A549 (cell line): ENCODE results near the gene LRRC4C. TPM values are rescaled to one million over a fixed set of nuclear protein-coding genes. Genes with fewer than 3 reads are reported as not detected.

Experiments
- ATAC-seq, 2 experiments: fragments of 200-7000 bp in 1 of 2; fragments of >200 bp in 1 of 2; cut with Nextera tagmentation in 1 of 2; cut with Tn5 transposase in 1 of 2; 3 replicates each; pipeline versions ENCODE4 v1.8.0 to v1.9.1; 2018 to 2020; ENCODE audit warnings: mild to moderate bottlenecking in 1 of 2, moderate library complexity in 1 of 2
- CTCF ChIA-PET: fragments of 300-600 bp; sonication (Branson Sonifier 250); formaldehyde crosslinking; extraction: SDS; loops from one replicate; lab custom pipeline; 2021; ENCODE audit warnings: antibody characterized with exemption, inconsistent platforms; lab: Yijun Ruan, JAX
- POLR2A ChIA-PET: fragments of 350-600 bp; formaldehyde crosslinking; extraction: SDS; loops from one replicate; lab custom pipeline; 2021; ENCODE audit warnings: antibody characterized with exemption, inconsistent platforms; lab: Yijun Ruan, JAX
- DNase-seq, 2 experiments: peaks; one replicate each; pipeline versions ENCODE4 v3.0.0 to v3.0.0-alpha.2; 2011 to 2016; ENCODE audit warnings: low read depth in 1 of 2, low spot score in 1 of 2
- FAIRE-seq: peaks from 2 replicates; lab custom pipeline; 2011; peaks lifted over from hg19 to GRCh38; lab: Jason Lieb, UNC
- H3K27ac ChIP-seq, 2 experiments: fragments of >200 bp; sonication (Bioruptor Twin); formaldehyde crosslinking; 3 replicates each; pipeline ENCODE4 v1.5.1; 2016 to 2017
- H3K4me1 ChIP-seq: fragments of >200 bp; sonication (Bioruptor Twin); formaldehyde crosslinking; 3 replicates; pipeline ENCODE4 v1.6.1; 2016
- H3K4me2 ChIP-seq: fragments of >200 bp; sonication (Bioruptor Twin); formaldehyde crosslinking; 3 replicates; pipeline ENCODE4 v1.6.1; 2016
- H3K4me3 ChIP-seq: fragments of >200 bp; sonication (Bioruptor Twin); formaldehyde crosslinking; 3 replicates; pipeline ENCODE4 v1.5.1; 2016
- H3K9me3 ChIP-seq: fragments of >200 bp; sonication (Bioruptor Twin); formaldehyde crosslinking; 3 replicates; pipeline ENCODE4 v1.6.1; 2016
- ATOH8 ChIP-seq: fragments of 250-450 bp; sonication (Bioruptor Pico); IDR thresholded peaks from 2 replicates; pipeline ENCODE4 v1.5.0; 2020; ENCODE audit warnings: low read depth, mild to moderate bottlenecking, moderate library complexity
- CEBPB ChIP-seq, 2 experiments: fragments of >200 bp in 1 of 2; sonication (Bioruptor Twin) in 1 of 2; formaldehyde crosslinking in 1 of 2; IDR thresholded peaks; 2 replicates each; pipeline ENCODE4 v1.6.1; 2012 to 2016
- EHMT2 ChIP-seq: fragments of 200-600 bp; sonication (generic); IDR thresholded peaks from 2 replicates; pipeline ENCODE4 v1.6.1; 2016; ENCODE audit warnings: antibody characterized with exemption, low read depth, mild to moderate bottlenecking, moderate library complexity
- EP300 ChIP-seq, 2 experiments: fragments of >200 bp; sonication (Bioruptor Twin); formaldehyde crosslinking; IDR thresholded peaks; 2 replicates in 1 of 2; 3 replicates in 1 of 2; pipeline ENCODE4 v1.6.1; 2016 to 2017
- HDAC2 ChIP-seq: fragments of 200-600 bp; sonication (generic); IDR thresholded peaks from 2 replicates; pipeline ENCODE4 v1.6.1; 2016
- HEYL ChIP-seq: fragments of 250-450 bp; sonication (Bioruptor Pico); IDR thresholded peaks from 2 replicates; pipeline ENCODE4 v1.8.0; 2021; ENCODE audit warnings: mild to moderate bottlenecking, moderate library complexity
- JUN ChIP-seq, 2 experiments: fragments of >200 bp; sonication (Bioruptor Twin); formaldehyde crosslinking; IDR thresholded peaks; 2 replicates in 1 of 2; 3 replicates in 1 of 2; pipeline ENCODE4 v1.6.1; 2016 to 2017
- MAFK ChIP-seq: fragments of 450-650 bp; IDR thresholded peaks from 2 replicates; pipeline ENCODE4 v1.6.1; 2014; ENCODE audit not compliant: partially characterized antibody
- NFE2L2 ChIP-seq: fragments of 150-350 bp; conservative IDR thresholded peaks from 2 replicates; pipeline ENCODE4 v1.6.1; 2014; ENCODE audit warnings: low read length
- RAD21 ChIP-seq, 2 experiments: fragments of >200 bp in 1 of 2; sonication (Bioruptor Twin) in 1 of 2; formaldehyde crosslinking in 1 of 2; IDR thresholded peaks in 1 of 2; conservative IDR thresholded peaks in 1 of 2; 2 replicates in 1 of 2; 3 replicates in 1 of 2; pipeline ENCODE4 v1.6.1; 2012 to 2018; ENCODE audit warnings: inconsistent platforms in 1 of 2
- RARB ChIP-seq: fragments of 250-450 bp; sonication (Bioruptor Pico); IDR thresholded peaks from 2 replicates; pipeline ENCODE4 v1.8.0; 2021; ENCODE audit warnings: mild to moderate bottlenecking, moderate library complexity
- RFX5 ChIP-seq: fragments of 450-650 bp; IDR thresholded peaks from 2 replicates; pipeline ENCODE4 v1.7.1; 2014; ENCODE audit warnings: antibody characterized with exemption, mild to moderate bottlenecking, moderate library complexity
- SREBF2 ChIP-seq: fragments of 450-650 bp; IDR thresholded peaks from 2 replicates; pipeline ENCODE4 v1.6.1; 2014; ENCODE audit warnings: mild to moderate bottlenecking, moderate library complexity
- USF2 ChIP-seq: fragments of 450-650 bp; IDR thresholded peaks from 2 replicates; pipeline ENCODE4 v1.6.1; 2014; ENCODE audit warnings: antibody characterized with exemption
- ZC3H11A ChIP-seq: fragments of 450-650 bp; IDR thresholded peaks from 2 replicates; pipeline ENCODE4 v1.6.1; 2014; ENCODE audit warnings: antibody characterized with exemption, mild to moderate bottlenecking
- WGBS: methylation state at CpG from one replicate; pipeline ENCODE4 v1.1.6; 2017; ENCODE audit errors: missing lambda C conversion rate; 5-methylcytosine and 5-hydroxymethylcytosine counted together
- polyA plus RNA-seq, 4 experiments: library from polyadenylated mRNA; depleted of rRNA in 3 of 4; stranded (reverse); fragments of >200 nt; fragmentation: RNase III in 1 of 4; extraction: RNeasy Plus Mini Kit Qiagen cat#74134 plus additional on column Dnase treatment in 1 of 4; gene quantifications; 2 replicates in 3 of 4; 3 replicates in 1 of 4; pipeline ENCODE4 v1.2.3, GENCODE V29; 2011 to 2017
- TF ChIP-seq, protein P1 (sequence below): IDR thresholded peaks from 2 replicates; pipeline ENCODE4 v1.6.1; 2012
- TF ChIP-seq, protein P2 (sequence below): IDR thresholded peaks from 2 replicates; pipeline ENCODE4 v1.6.1; 2012
- TF ChIP-seq, protein P3 (sequence below): fragments of 150-350 bp; IDR thresholded peaks from 2 replicates; pipeline ENCODE4 v1.6.1; 2014; ENCODE audit warnings: low read depth, mild to moderate bottlenecking, low read length
- TF ChIP-seq, protein P4 (sequence below): fragments of 200-600 bp; sonication (generic); IDR thresholded peaks from 2 replicates; pipeline ENCODE4 v1.6.1; 2016; ENCODE audit warnings: antibody characterized with exemption, mild to moderate bottlenecking, moderate library complexity
- TF ChIP-seq, protein P5 (sequence below): fragments of >200 bp; sonication (Bioruptor Twin); formaldehyde crosslinking; IDR thresholded peaks from 3 replicates; pipeline ENCODE4 v1.5.1; 2016

The LRRC4C gene
- polyA plus RNA-seq, 2 of the 4 experiments (the other 2 are of a cell fraction), result not detected

GRCh38 chr11:40619654-40620053 is 839.8 kb downstream of the LRRC4C start (continued):
- TF ChIP-seq, protein P1, sequence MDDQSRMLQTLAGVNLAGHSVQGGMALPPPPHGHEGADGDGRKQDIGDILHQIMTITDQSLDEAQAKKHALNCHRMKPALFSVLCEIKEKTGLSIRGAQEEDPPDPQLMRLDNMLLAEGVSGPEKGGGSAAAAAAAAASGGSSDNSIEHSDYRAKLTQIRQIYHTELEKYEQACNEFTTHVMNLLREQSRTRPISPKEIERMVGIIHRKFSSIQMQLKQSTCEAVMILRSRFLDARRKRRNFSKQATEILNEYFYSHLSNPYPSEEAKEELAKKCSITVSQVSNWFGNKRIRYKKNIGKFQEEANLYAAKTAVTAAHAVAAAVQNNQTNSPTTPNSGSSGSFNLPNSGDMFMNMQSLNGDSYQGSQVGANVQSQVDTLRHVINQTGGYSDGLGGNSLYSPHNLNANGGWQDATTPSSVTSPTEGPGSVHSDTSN, result no peak
- TF ChIP-seq EP300 (IDR thresholded peaks at IDR 0.05) (no peak), NFE2L2 (no peak), RFX5 (no peak), SREBF2 (no peak), HEYL (CRISPR knock-in tag) (no peak), USF2 (no peak)
- TF ChIP-seq, all 56 proteins: peak for 0

GRCh38 chr11:40606800-40607199 is 852.7 kb downstream of the LRRC4C start:
- Histone ChIP-seq H3K9me3 (no peaks in the 10 kb centered on the region; the same call in 2 of the 3 replicates), H3K27ac (no peak overlapping the region), H3K4me2 (no peak overlapping the region), H3K4me1 (no peaks in the 10 kb centered on the region), H3K4me3 (no peak overlapping the region)
- ChIA-PET POLR2A (no interaction called here), CTCF (no interaction called here)
- under 1% methylated on average over 3 of the region's 3 CpGs for WGBS
- DNase-seq, result no peak
- FAIRE-seq, result no peak
- TF ChIP-seq HEYL (CRISPR knock-in tag) (no peak), ATOH8 (CRISPR knock-in tag) (no peak), ZC3H11A (no peak), NFE2L2 (no peak), EHMT2 (no peak), RAD21 (conservative IDR thresholded peaks at IDR 0.05 in 1 of 2, IDR thresholded peaks at IDR 0.05 in 1 of 2) (no peak), CEBPB (IDR thresholded peaks at IDR 0.05) (no peak), JUN (IDR thresholded peaks at IDR 0.05) (no peak), EP300 (IDR thresholded peaks at IDR 0.05) (no peak), MAFK (no peak), RARB (CRISPR knock-in tag) (no peak), HDAC2 (no peak)
- TF ChIP-seq, protein P1, result no peak
- TF ChIP-seq, protein P2, sequence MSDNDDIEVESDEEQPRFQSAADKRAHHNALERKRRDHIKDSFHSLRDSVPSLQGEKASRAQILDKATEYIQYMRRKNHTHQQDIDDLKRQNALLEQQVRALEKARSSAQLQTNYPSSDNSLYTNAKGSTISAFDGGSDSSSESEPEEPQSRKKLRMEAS, result no peak
- TF ChIP-seq, protein P3, sequence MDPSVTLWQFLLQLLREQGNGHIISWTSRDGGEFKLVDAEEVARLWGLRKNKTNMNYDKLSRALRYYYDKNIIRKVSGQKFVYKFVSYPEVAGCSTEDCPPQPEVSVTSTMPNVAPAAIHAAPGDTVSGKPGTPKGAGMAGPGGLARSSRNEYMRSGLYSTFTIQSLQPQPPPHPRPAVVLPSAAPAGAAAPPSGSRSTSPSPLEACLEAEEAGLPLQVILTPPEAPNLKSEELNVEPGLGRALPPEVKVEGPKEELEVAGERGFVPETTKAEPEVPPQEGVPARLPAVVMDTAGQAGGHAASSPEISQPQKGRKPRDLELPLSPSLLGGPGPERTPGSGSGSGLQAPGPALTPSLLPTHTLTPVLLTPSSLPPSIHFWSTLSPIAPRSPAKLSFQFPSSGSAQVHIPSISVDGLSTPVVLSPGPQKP, result no peak
- TF ChIP-seq, protein P4, sequence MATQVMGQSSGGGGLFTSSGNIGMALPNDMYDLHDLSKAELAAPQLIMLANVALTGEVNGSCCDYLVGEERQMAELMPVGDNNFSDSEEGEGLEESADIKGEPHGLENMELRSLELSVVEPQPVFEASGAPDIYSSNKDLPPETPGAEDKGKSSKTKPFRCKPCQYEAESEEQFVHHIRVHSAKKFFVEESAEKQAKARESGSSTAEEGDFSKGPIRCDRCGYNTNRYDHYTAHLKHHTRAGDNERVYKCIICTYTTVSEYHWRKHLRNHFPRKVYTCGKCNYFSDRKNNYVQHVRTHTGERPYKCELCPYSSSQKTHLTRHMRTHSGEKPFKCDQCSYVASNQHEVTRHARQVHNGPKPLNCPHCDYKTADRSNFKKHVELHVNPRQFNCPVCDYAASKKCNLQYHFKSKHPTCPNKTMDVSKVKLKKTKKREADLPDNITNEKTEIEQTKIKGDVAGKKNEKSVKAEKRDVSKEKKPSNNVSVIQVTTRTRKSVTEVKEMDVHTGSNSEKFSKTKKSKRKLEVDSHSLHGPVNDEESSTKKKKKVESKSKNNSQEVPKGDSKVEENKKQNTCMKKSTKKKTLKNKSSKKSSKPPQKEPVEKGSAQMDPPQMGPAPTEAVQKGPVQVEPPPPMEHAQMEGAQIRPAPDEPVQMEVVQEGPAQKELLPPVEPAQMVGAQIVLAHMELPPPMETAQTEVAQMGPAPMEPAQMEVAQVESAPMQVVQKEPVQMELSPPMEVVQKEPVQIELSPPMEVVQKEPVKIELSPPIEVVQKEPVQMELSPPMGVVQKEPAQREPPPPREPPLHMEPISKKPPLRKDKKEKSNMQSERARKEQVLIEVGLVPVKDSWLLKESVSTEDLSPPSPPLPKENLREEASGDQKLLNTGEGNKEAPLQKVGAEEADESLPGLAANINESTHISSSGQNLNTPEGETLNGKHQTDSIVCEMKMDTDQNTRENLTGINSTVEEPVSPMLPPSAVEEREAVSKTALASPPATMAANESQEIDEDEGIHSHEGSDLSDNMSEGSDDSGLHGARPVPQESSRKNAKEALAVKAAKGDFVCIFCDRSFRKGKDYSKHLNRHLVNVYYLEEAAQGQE, result no peak
- TF ChIP-seq, protein P5, sequence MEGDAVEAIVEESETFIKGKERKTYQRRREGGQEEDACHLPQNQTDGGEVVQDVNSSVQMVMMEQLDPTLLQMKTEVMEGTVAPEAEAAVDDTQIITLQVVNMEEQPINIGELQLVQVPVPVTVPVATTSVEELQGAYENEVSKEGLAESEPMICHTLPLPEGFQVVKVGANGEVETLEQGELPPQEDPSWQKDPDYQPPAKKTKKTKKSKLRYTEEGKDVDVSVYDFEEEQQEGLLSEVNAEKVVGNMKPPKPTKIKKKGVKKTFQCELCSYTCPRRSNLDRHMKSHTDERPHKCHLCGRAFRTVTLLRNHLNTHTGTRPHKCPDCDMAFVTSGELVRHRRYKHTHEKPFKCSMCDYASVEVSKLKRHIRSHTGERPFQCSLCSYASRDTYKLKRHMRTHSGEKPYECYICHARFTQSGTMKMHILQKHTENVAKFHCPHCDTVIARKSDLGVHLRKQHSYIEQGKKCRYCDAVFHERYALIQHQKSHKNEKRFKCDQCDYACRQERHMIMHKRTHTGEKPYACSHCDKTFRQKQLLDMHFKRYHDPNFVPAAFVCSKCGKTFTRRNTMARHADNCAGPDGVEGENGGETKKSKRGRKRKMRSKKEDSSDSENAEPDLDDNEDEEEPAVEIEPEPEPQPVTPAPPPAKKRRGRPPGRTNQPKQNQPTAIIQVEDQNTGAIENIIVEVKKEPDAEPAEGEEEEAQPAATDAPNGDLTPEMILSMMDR, result no peak
- no peak for ATAC-seq
